MV-4-11 (cell line): ENCODE results near the gene ASB2.

ENCODE experiments used
- DNase-seq: peaks from one replicate; lab custom pipeline; 2025; lab: John Stamatoyannopoulos, UW

ASB2 gene

GRCh38 chr14:93962701-93963601 lies 13.4 kb downstream of the ASB2 start:
- peak; percentile 80 for DNase-seq

DNA sequence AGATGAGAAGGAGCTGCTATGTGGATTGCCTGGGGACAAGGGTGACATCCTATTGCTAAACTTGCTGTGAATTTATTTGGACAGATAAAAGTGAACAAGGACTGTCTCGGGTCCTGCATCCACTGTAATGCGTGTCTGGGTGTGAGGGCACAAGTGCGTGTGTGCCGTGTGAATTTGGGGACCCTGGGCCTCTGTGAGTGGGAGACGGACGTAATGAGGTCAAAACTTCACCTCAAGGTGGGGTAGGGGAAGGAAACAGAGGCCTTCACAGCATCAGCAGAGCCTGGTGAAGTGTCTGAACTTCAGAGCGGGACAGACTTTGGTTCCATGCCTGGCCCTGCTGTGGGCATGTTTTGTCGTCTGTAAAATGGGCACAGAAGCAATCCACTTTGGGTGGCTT lies 14.8 kb downstream of the ASB2 start:
- DNase-seq: no peak

GRCh38 chr14:93960774-93961438 lies 15.5 kb downstream of the ASB2 start:
- DNase-seq: no peak

GRCh38 chr14:93960108-93960475 lies 16.3 kb downstream of the ASB2 start:
- no peak for DNase-seq

DNA sequence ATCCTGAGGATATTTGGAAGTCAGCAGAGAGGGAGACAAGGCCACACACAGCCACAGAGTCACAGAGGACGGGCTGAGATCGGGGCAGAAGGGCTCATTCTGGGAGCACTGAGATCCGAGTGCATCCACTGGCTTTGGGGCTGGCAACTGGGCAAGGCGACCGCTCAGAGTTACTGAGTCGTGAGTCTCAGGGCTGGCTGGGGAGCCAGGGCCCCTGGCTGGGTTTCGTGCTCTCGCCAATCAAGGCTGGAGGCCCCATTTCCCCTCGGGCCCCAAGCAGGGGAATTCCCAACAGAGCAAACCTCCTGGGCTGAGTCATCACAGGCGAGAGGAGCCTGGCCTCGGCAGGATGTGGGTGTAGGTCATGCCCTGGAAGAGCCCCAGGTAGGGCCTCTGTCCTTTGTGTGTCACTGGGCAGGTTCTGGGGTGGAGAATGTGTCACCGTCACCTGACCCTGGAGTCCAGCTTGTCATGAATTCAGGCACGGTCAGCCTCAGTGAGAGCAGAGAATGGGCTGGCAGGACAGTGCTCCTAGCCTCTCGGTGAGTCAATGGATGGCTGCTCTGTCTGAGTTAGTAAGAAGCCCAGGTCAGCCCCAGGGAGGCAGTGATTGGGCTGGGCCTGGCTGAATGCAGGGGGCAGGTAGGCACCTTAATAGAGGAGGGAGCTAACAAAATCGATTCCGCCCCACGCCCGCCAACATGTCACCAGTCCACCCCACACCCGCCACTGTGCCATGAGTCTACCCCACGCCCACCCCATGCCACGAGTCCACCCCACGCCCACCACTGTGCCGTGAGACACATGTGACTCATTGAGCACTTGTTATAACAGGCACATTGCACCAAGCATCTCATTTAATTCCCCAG lies 16.9 kb downstream of the ASB2 start:
- peak; percentile 76 for DNase-seq

GRCh38 chr14:93958567-93959238 lies 17.7 kb downstream of the ASB2 start:
- DNase-seq: no peak

DNA sequence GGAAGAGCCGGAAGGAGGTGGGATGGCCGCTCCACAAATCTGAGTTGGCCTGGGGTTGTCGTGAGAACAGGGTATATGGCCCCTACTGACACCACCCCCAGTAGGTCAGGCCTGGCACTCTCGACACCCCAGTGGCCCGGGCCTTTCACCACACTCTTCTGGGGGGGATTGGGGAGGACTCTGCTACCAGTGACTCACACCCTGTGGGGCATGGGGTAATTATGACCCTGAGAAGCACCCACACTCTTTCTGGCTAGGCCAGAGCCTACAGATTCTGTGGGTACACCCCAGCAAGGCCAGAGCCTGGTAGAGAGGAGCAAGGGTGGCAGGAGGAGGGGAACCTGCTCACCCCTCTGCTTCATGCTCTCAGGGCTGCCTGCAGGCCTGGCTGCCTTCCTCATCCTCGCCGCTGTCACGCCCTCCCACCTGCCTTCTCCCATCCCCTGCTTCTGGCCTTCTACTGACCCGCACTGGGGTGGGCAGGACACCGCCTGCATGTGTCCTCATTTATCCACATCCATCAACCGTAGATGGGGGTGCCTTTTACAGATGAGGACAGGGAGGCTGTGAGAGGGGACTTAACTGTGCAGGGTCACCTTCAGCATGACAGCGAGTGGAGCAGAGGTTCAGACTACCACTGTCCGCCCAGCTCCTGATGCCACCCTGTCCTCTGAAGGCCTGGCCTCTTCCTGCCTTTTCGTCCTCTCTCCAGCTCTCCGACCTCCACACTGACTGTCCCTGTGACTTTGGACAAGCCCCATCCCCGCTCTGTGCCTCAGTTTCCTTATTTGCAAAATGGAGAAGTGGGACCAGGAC lies 18.4 kb downstream of the ASB2 start:
- no peak for DNase-seq

GRCh38 chr14:93957333-93957710 lies 19.0 kb downstream of the ASB2 start:
- no peak for DNase-seq

DNA sequence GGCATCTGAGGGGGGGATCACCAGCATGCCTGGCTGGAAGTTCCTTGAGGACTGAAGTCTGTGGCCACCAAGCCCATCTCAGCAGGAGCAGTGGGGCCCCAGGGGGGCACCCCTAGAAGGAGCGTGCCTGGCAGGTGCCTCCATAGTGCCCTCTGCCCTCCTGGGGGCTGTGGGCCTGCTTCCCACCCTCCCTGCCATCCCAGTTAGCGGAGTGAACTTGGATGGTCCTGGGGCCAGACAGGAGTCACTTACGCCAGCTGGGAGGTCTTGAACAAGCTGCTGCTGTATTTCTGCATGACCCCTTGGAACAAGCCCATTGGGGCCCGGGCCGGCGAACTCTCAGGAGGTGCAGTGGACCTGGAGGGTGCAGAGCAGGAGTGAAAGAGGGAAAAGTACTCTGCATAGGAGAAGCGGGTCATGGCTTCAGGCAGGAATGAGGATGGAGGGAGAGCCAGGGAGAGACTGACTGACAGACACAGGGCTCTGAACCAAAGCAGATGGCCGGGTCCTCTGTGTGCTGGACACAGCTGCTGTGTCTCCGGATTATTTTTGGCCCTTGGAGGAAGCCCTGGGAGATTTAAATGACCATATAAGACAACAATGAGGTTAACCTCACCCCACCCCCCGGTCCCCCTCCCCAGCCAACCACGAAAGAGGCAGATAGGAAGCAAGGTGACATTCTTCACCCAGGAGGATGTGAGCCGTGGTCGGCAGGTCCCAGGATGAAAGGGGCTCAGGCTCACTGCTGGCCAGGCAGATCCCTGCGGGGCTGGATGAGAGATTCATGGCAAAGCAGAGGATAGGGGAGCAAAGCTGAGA lies 19.6 kb downstream of the ASB2 start:
- DNase-seq: no peak

DNA sequence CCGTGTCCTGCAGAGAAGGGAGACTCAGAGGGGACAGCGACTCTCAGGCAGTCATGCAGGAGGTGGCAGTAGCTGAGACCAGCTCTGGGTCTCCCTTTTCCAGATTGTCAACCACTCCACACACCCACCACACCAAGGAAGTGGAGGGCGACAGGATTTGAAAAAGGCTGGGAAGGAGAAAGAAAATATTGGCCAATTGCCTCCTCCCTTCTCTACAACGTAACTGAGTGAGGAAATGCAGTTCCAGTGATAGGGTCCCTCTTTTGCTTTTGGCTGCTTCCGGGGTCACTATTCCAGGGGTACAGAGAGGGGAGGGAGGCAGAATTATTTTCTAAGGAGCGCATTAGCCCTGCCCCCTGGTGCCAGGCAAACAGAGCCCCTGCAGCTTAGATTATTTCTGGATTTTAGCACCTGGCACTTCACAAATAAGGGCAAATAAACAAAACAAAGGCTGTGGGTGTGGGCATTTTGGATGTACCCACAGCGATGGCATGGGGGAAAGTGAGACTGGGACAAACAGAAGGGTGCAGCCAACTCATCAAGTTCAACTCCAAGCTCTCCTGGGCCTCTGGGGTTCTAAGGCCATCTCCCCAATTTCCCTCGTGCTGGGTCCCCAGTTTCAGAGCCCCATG lies 20.4 kb downstream of the ASB2 start:
- DNase-seq: no peak

DNA sequence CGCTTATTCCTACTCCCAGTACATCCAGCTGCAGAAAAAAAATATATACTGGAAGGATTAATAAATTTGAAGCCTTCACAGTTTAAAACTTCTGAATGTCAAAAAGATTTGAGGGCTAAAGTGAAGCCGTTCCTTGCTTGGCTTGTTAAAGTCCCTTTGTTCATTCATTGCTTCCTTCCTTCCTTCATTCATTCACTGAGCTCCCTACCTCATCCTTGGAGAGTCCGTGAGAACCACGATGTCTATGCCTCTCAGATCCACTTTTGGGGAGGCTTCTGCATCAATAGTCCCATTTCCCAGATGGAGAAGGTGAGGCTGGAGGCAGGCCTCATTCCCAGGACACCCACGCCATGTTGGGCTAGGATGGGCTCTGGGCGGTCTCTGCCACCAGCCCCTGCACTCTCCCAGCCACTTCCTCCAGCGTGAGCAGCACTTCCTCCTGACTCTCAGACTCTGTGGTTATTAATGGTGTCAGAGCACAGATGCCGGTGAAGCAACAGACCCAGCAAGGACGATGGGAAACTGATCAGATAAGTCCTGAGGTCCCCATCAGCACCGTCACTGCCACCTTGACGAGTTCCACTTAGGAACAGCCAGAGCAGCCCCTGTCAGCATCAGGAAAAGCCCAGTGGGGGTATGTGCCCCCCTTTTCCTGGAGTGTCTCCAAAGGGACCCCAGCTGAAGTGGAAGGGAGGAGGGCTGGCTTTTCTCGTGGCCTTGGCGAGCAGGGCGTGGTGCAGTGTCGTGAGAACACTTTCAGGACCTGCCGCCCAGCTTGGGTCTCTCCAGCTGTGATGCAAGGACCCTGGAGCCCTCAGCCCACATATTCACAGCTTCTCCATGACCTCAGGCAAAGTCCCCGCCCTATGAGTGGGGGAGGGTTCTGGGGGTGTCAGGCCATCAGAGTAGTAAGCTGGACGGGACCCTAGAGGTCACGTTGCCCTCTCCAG lies 21.2 kb downstream of the ASB2 start:
- DNase-seq: peak; percentile 93

DNA sequence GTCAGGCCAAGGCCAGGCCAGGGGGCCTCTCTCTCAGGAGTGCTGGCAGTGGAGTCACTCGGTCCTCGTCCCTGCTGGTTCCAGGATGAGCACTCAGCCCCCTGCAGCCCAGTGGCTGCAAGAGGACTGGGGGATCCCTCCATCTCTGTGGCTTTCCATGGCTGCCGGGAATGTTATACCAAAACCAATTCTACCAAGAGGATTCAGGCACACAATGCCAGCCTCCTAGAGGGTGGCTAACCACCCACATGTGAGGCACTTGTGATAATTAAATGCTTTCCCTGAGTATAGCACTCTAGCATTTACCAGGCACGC lies 21.9 kb downstream of the ASB2 start:
- DNase-seq: no peak

DNA sequence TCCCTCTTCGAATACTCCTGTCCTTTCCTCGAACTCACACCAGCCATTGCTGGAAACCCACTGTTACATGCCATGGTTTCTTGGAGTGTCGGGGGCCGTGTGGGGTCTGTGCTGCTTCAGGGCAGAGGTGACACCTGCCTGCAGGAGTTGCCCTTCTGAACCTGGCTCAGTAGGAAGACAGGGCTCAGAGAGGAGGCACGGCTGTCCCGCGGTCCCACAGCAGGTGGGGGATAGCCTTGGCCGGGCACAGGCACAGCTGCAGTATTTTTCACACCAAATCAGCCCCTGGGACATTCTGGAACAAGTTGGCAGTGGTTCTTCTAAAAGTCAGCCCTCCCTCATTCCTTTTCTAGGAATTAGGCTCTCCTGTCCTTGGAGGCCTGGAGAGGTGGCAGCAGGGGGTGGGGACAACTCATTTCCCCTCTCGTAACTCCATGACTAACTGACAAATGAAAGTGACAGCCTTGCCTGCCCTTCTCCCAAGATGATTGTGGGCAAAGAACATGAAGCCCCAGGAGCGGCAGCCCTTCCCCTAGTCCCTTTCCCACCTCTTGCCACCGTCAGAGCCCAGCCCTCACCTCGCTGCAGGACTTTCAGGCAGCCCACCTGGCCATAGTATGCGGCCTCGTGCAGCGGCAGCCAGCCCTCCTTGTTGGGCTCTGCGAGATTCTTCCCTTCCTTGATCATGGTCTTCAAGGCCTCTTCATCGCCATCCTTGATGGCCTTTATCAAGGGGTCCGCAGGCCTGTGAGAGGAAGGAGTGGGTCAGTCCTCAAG lies 22.4 kb downstream of the ASB2 start:
- no peak for DNase-seq

GRCh38 chr14:93953263-93953662 lies 23.1 kb downstream of the ASB2 start:
- DNase-seq: no peak

DNA sequence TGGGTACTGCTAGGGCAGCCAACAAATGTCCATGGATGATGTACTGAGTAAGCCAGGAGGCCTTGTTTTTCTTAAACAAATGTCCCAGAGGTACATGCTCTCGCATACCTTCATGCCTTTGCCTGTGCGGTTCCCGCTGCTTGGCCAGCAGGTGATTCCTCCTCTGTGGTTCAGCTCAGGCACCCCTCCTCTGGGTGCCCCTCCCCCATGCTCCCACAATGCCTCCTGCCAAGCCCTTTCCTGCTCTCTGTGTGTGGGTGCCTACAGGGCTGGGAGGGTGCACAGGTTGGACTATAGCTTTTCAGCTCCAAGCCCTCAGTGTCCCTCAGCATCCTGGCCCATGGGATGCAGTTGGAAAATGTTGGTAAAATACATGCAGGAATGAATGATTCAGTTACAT lies 23.5 kb downstream of the ASB2 start:
- no peak for DNase-seq

- DNase-seq: no peak
These were observed 24.5 kb downstream of the ASB2 start for GRCh38 chr14:93951635-93952540.
